NCI-H1048 (cell line): ENCODE data around the gene OR4F6.

Experiments used
- DNase-seq: peaks from one replicate; lab custom pipeline; 2025; lab: John Stamatoyannopoulos, UW

Gene OR4F6

GRCh38 chr15:101804941-101805340 lies 1.6 kb downstream of the OR4F6 start:
- no peak for DNase-seq

- DNase-seq, result no peak
Observed at GRCh38 chr15:101805605-101806345, 2.5 kb downstream of the OR4F6 start.

DNA sequence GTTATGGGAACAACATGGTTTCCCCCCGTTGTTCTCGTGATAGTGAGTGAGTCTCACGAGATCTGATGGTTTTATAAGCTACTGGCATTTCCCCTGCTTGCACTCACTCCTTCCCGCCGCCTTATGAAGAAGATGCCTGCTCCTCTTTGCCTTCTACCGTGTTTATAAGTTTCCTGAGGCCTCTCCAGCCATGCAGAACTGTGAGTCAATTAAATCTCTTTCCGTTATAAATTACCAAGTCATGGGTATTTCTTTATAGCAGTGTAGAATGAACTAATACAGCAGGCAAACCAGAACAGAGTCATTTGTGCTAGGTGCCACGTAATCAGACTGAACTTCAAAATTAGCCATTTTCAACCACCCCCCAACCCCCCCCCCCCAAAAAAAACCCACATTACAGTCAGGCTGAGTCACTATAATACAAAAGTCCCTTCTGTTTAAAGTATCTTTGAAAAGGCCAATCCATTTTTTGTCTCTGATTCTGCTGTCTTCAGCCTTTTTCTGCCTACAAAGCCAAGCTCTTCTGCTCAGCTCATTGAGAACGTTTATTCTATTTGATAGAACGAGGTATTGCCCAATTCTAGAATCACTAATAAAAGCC lies 4.1 kb downstream of the OR4F6 start:
- DNase-seq, result no peak

DNA sequence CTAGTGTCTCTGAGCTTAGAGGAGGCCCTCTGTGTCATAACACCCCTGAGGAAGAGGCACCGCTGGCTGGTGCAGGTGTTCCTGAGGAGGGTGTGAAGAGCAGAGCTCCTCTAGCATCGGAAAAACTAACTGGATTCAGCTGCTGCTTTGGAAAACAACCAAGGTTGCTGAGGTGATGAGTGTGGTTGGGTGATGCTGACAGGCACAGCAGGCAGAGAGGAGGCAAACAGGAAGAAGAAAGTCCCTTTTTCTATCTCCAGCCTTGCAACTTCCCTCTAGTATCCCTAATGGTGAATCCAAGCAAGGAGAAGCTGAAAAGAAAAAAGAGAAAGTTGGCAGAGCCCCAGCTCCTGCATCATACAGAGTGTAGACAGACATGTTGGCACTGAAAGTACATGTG lies 4.9 kb downstream of the OR4F6 start:
- DNase-seq, result no peak

- no peak for DNase-seq
Observed at GRCh38 chr15:101810456-101810855, 7.1 kb downstream of the OR4F6 start.

GRCh38 chr15:101810876-101811275 lies 7.6 kb downstream of the OR4F6 start:
- no peak for DNase-seq

DNA sequence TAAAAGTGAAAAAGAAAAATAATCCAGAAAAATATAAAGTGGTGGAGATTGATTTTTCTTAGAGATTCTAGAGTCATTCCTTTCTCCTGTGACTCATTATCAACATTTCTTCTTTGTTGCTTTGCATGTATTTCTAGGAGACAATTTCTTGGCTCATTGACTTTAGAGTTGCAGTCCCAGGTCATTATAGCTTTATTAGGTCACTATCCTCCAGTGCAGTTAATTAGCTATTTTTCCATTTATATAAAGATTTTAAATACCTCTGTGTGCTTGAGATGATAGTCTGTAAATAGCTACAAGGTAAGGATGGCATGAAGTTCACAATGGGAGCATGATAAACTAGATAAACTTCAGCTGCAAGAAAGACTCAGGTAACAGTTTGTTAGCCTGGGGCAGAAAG lies 8.6 kb downstream of the OR4F6 start, which contains the start of gene OR4F15:
OR4F15 (plus strand) TSS at position 301 of the 400 bp plus-strand sequence. CDS start 5,985 bp downstream, outside the sequence.
- DNase-seq, result no peak

DNA sequence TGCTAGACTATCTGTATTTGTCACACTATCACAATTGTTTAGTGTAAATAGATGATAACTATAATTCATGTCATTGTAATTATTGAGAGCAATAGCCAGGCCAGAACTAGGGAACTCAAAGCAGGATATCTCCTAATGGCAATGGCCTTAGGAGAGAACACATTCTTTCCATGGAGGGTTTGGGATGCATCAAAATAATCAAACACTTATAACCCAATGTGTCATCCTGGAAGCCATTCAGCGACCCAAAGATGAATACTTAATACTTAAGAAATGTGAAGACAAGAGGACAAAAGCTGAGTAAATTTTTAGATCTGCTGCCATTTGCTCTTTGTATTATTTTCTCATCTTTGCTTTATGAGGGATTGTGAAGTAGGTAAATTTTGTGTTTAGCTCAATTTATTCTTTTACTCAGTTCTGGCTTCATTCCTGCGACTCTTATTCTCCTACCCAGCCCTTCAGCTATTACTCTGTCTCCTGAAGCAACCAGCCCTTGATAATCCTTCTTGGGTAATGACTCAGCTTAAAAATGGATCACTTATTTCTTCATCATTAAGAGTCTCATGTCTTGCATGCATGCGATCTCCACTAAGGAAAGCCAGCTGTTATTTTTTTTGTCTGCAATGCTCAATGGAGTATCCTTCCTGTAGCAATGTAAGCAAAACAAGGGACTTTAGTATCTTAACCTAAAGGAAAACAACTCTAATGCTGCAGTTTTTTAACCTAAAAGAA lies 10.7 kb downstream of the OR4F6 start:
- DNase-seq, result no peak

- no peak for DNase-seq
Observed at GRCh38 chr15:101820781-101821180, 17.5 kb downstream of the OR4F6 start.

DNA sequence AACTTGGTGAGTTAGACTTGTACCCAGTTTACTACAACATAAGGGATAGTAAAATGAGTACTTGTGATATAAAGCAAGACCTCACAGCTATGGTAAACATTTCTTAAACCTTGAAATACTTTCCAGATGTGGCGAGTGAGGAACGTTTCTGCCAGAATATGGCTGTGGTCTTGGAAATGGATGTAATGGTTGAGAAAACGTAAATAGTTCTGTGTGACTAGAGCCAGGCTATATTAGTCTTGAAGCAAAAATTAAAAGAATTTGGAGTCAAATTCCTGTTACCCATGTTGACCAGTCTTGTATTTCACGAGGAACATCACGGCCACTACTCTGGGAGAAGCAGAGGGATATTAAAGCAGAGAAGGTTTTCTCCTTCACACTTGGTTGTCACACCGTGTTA lies 23.9 kb downstream of the OR4F6 start:
- DNase-seq, result no peak

- DNase-seq, result no peak
Observed at GRCh38 chr15:101828774-101829173, 25.5 kb downstream of the OR4F6 start.

GRCh38 chr15:101841656-101842055 lies 38.3 kb downstream of the OR4F6 start:
- DNase-seq, result no peak

DNA sequence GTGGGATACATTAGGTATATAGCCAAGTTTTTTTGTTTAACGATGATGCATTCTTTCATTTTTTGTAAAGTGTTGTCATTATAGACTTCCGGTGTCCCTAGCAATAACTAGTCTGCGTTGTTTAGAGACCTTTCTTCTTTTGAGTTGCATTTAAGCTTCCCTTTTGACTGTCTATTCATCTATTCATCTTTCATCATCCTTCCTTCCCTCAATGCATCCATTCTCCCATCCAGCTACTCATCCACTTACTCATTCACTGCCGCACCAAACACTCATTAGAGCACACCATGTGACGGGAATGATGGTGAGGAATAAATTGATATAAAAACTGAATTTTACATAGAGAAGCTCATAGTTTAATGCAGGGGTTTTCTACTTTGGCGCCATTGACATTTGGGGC lies 41.6 kb downstream of the OR4F6 start:
- DNase-seq, result no peak

- DNase-seq, result no peak
Observed at GRCh38 chr15:101852356-101852755, 49.0 kb downstream of the OR4F6 start.
